HCT116 (cell line): ENCODE measurements around the gene PHF21B. TPM values are rescaled to one million over a fixed set of nuclear protein-coding genes. Genes with fewer than 3 reads are reported as not detected.

Experiments
- ATAC-seq: fragments of 200-7000 bp; cut with Tn5 transposase; 2 replicates; pipeline ENCODE4 v1.9.1; 2020; ENCODE audit warnings: mild to moderate bottlenecking, moderate library complexity
- BruUV-seq: library from RNA; stranded (reverse); fragments of 400-500 nt; replicated peaks from 2 replicates; lab custom pipeline; 2021; lab: Mats Ljungman, UMichigan
- CTCF ChIA-PET: fragments of 300-600 bp; sonication (Branson Sonifier 250); formaldehyde crosslinking; loops from one replicate; lab custom pipeline; 2021; ENCODE audit warnings: antibody characterized with exemption; lab: Charles Lee
- POLR2A ChIA-PET: fragments of 300-600, 350-600 bp; sonication (Branson Sonifier 250); formaldehyde crosslinking; loops from one replicate; lab custom pipeline; 2021; ENCODE audit warnings: antibody characterized with exemption; lab: Charles Lee
- RAD21 ChIA-PET, 2 experiments: fragments of 300-600 bp; sonication (Branson Sonifier 250); formaldehyde crosslinking; loops; one replicate each; lab custom pipeline; 2023; ENCODE audit warnings: low total read pairs in 2 of 2; ENCODE audit not compliant: uncharacterized antibody in 2 of 2, unreplicated experiment in 2 of 2, low non-redundant PET in 1 of 2; lab: Charles Lee
- DNase-seq: peaks from one replicate; pipeline ENCODE4 v3.0.0-alpha.2; 2010; ENCODE audit warnings: low read depth, low spot score
- H2AFZ ChIP-seq: fragments of 200-600 bp; shearing (Covaris generic), sonication (generic); 2 replicates; pipeline ENCODE4 v1.6.1; 2017; ENCODE audit warnings: low read depth, mixed run types, mixed read lengths, antibody characterized with exemption, low read length; ENCODE audit not compliant: poor library complexity, severe bottlenecking
- H3K27ac ChIP-seq: 2 replicates; pipeline ENCODE4 v1.5.1; 2012; ENCODE audit warnings: low read depth, low read length
- H3K27me3 ChIP-seq: fragments of 200-600 bp; sonication (generic); 2 replicates; pipeline ENCODE4 v1.6.1; 2016; ENCODE audit warnings: mixed run types, low read length, mixed read lengths; ENCODE audit not compliant: insufficient read depth
- H3K36me3 ChIP-seq, 2 experiments: fragments of 200-500 bp in 1 of 2; fragments of 200-600 bp in 1 of 2; sonication (Bioruptor generic) in 1 of 2; sonication (generic) in 1 of 2; 2 replicates each; pipeline versions ENCODE4 v1.5.1 to v1.6.1; 2014 to 2016; ENCODE audit warnings: low read length in 2 of 2, inconsistent platforms in 1 of 2, mixed read lengths in 1 of 2, mixed run types in 1 of 2; ENCODE audit not compliant: insufficient read depth in 2 of 2, control insufficient read depth in 1 of 2
- H3K4me1 ChIP-seq, 2 experiments: fragments of 200-600 bp in 1 of 2; sonication (generic) in 1 of 2; 2 replicates each; pipeline versions ENCODE4 v1.5.1 to v1.6.1; 2012 to 2017; ENCODE audit warnings: low read length in 2 of 2, inconsistent platforms in 1 of 2, mild to moderate bottlenecking in 1 of 2, mixed read lengths in 1 of 2, mixed run types in 1 of 2, moderate library complexity in 1 of 2; ENCODE audit not compliant: insufficient read depth in 2 of 2, control insufficient read depth in 1 of 2
- H3K4me2 ChIP-seq: fragments of 200-600 bp; sonication (generic); 2 replicates; pipeline ENCODE4 v1.6.1; 2017; ENCODE audit warnings: mixed run types, low read length, mixed read lengths
- H3K4me3 ChIP-seq, 2 experiments: fragments of 200-600 bp in 1 of 2; sonication (generic) in 1 of 2; replicated peaks in 1 of 2; 2 replicates each; pipeline ENCODE4 v1.5.1; 2011 to 2016; ENCODE audit warnings: low read length in 2 of 2, control low read depth in 1 of 2, low read depth in 1 of 2, mild to moderate bottlenecking in 1 of 2, mixed read lengths in 1 of 2, mixed run types in 1 of 2
- H3K79me2 ChIP-seq: fragments of 200-600 bp; sonication (generic); 2 replicates; pipeline ENCODE4 v1.6.1; 2017; ENCODE audit warnings: mild to moderate bottlenecking, mixed run types, low read length, moderate library complexity, mixed read lengths; ENCODE audit not compliant: insufficient read depth
- H3K9ac ChIP-seq: fragments of 200-600 bp; sonication (generic); 2 replicates; pipeline ENCODE4 v1.6.1; 2016; ENCODE audit warnings: low read length, mixed read lengths
- H3K9me2 ChIP-seq: fragments of 200-600 bp; sonication (generic), shearing (Covaris generic); 2 replicates; pipeline ENCODE4 v1.6.1; 2017; ENCODE audit warnings: mixed run types, mild to moderate bottlenecking, moderate library complexity; ENCODE audit not compliant: insufficient read depth
- H3K9me3 ChIP-seq, 2 experiments: fragments of 200-500 bp in 1 of 2; fragments of 200-600 bp in 1 of 2; sonication (Bioruptor generic) in 1 of 2; sonication (generic) in 1 of 2; 2 replicates each; pipeline ENCODE4 v1.6.1; 2014 to 2017; ENCODE audit warnings: low read length in 2 of 2, mixed read lengths in 2 of 2, inconsistent platforms in 1 of 2, low read depth in 1 of 2, mild to moderate bottlenecking in 1 of 2, mixed run types in 1 of 2, moderate library complexity in 1 of 2; ENCODE audit not compliant: control insufficient read depth in 1 of 2, insufficient read depth in 1 of 2
- H4K20me1 ChIP-seq: fragments of 200-600 bp; sonication (generic), shearing (Covaris generic); 2 replicates; pipeline ENCODE4 v1.6.1; 2017; ENCODE audit warnings: mixed run types, mild to moderate bottlenecking, moderate library complexity; ENCODE audit not compliant: insufficient read depth
- EGR1 ChIP-seq: IDR thresholded peaks from 2 replicates; pipeline ENCODE4 v1.6.1; 2012; ENCODE audit warnings: low read depth
- ELF1 ChIP-seq: IDR thresholded peaks from 2 replicates; pipeline ENCODE4 v1.6.1; 2012; ENCODE audit warnings: low read depth, borderline replicate concordance
- EZH2 ChIP-seq: fragments of 200-600 bp; sonication (generic); IDR thresholded peaks from 2 replicates; pipeline ENCODE4 v1.6.1; 2017; ENCODE audit warnings: antibody characterized with exemption, mixed run types
- EZH2phosphoT487 ChIP-seq: fragments of 200-600 bp; IDR thresholded peaks from 2 replicates; pipeline ENCODE4 v1.6.1; 2018; ENCODE audit warnings: antibody characterized with exemption, borderline replicate concordance
- FOSL1 ChIP-seq: IDR thresholded peaks from 2 replicates; pipeline ENCODE4 v1.6.1; 2012; ENCODE audit warnings: low read depth
- JUND ChIP-seq: IDR thresholded peaks from 2 replicates; pipeline ENCODE4 v1.6.1; 2012
- POLR2A ChIP-seq: IDR thresholded peaks from 2 replicates; pipeline ENCODE4 v1.7.0; 2011; ENCODE audit warnings: borderline replicate concordance; ENCODE audit not compliant: insufficient read depth, insufficient read length; ENCODE audit errors: extremely low read depth
- REST ChIP-seq: IDR thresholded peaks from 2 replicates; pipeline ENCODE4 v1.6.1; 2012; ENCODE audit warnings: low read depth
- SRF ChIP-seq: IDR thresholded peaks from 2 replicates; pipeline ENCODE4 v1.6.1; 2012; ENCODE audit warnings: low read depth
- TCF7L2 ChIP-seq: IDR thresholded peaks from 2 replicates; pipeline ENCODE4 v1.7.0; 2011; ENCODE audit warnings: borderline replicate concordance, inconsistent platforms; ENCODE audit not compliant: insufficient read depth, insufficient read length; ENCODE audit errors: extremely low read depth
- intact Hi-C: fragments of 100-400 bp; cut with micrococcal nuclease; formaldehyde crosslinking; loops from 2 replicates; pipeline ENCODE4 v1.10.0; 2022
- total RNA-seq: library from RNA; stranded (reverse); gene quantifications from one replicate; pipeline ENCODE4 v1.2.1, GENCODE V29; 2021; ENCODE audit not compliant: unreplicated experiment
- TF ChIP-seq, protein P1 (sequence below), 3 experiments: fragments of 200-600 bp in 1 of 3; sonication (generic) in 1 of 3; IDR thresholded peaks in 2 of 3; conservative IDR thresholded peaks in 1 of 3; 2 replicates each; pipeline ENCODE4 v1.5.1; 2012 to 2017; ENCODE audit warnings: low read depth in 2 of 3, low read length in 2 of 3, antibody characterized with exemption in 1 of 3, borderline replicate concordance in 1 of 3, control low read depth in 1 of 3, mild to moderate bottlenecking in 1 of 3, mixed read lengths in 1 of 3, mixed run types in 1 of 3, moderate library complexity in 1 of 3; ENCODE audit not compliant: insufficient read depth in 1 of 3

PHF21B gene
- total RNA-seq, 1 experiment from 2014 or later: not detected

DNA sequence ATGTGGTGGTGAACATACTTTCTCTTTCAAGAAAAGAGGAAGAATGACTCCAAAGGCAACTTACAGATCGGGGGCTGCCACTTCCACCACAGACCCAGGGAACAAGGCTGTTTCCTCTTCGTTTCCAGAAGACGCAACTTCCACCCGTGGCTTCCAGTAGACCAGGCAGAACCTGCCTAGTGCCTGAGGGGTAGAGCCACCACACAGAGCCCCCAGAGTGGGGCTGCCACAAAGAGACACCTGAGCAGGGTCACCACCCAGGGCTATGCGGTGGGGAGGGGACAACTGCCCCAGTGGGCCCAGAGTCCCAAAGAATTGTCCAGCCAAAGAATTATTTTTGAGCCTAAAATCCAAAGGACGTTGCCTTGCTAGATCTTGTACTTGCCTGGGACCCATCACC lies 16.7 kb upstream of the PHF21B start:
- H2AFZ ChIP-seq: no peak overlapping the region
- ATAC-seq (no peak), DNase-seq (no peak)
- H3K27me3 ChIP-seq: peaks cover 27% of the 10 kb centered on the region
- H4K20me1 ChIP-seq: no peaks in the 10 kb centered on the region
- ChIA-PET POLR2A (no interaction called here), RAD21 (no interaction called here), CTCF (no interaction called here)
- no peak overlapping the region for H3K4me2 ChIP-seq
- H3K9me3 ChIP-seq: no peaks in the 10 kb centered on the region
- no TSS peak for BruUV-seq
- intact Hi-C loops: no loop called here
- no peak overlapping the region for H3K9ac ChIP-seq
- no peaks in the 10 kb centered on the region for H3K36me3 ChIP-seq
- no peaks in the 10 kb centered on the region for H3K79me2 ChIP-seq
- no peak overlapping the region for H3K4me3 ChIP-seq
- H3K27ac ChIP-seq: no peak overlapping the region
- no peaks in the 10 kb centered on the region for H3K4me1 ChIP-seq
- no peaks in the 10 kb centered on the region for H3K9me2 ChIP-seq
- TF ChIP-seq JUND (no peak), EGR1 (no peak), SRF (no peak), FOSL1 (no peak), POLR2A (no peak), EZH2 (no peak)

DNA sequence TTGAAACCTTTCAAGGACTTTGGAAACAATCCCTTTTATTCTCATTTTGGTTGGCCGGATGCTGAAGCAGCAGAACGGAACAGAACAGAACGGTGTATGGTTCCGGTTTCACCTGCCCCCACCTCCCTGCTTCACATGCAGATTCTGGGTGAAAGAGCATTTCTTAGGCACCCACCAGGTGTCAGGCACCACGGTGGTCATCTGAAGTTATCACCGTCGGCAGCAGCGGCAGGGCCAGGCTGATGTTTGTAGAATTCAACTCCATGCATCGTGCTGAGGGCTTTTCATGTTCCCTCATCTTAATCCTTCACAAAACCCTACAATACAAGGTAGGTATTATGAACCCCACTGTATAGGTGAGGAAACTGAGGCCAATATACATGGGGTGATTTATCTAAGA lies 13.6 kb upstream of the PHF21B start:
- BruUV-seq: no TSS peak

More for the DNA sequence above, 13.6 kb upstream of the PHF21B start:
- Histone ChIP-seq H3K9me3 (no peaks in the 10 kb centered on the region), H3K79me2 (no peaks in the 10 kb centered on the region), H3K27me3 (0 out of 2 replicates have a peak, but pooled peaks cover 4% of the 10 kb centered on the region), H3K4me1 (no peaks in the 10 kb centered on the region), H3K27ac (no peak overlapping the region), H2AFZ (no peak overlapping the region), H3K4me2 (no peak overlapping the region), H3K9me2 (no peaks in the 10 kb centered on the region), H3K9ac (no peak overlapping the region), H3K36me3 (no peaks in the 10 kb centered on the region), H3K4me3 (no peak overlapping the region), H4K20me1 (no peaks in the 10 kb centered on the region)
- ATAC-seq: no peak
- TF ChIP-seq EZH2phosphoT487 (no peak), TCF7L2 (no peak), POLR2A (no peak), REST (no peak), ELF1 (no peak), EGR1 (no peak), FOSL1 (no peak)
- TF ChIP-seq, protein P1, sequence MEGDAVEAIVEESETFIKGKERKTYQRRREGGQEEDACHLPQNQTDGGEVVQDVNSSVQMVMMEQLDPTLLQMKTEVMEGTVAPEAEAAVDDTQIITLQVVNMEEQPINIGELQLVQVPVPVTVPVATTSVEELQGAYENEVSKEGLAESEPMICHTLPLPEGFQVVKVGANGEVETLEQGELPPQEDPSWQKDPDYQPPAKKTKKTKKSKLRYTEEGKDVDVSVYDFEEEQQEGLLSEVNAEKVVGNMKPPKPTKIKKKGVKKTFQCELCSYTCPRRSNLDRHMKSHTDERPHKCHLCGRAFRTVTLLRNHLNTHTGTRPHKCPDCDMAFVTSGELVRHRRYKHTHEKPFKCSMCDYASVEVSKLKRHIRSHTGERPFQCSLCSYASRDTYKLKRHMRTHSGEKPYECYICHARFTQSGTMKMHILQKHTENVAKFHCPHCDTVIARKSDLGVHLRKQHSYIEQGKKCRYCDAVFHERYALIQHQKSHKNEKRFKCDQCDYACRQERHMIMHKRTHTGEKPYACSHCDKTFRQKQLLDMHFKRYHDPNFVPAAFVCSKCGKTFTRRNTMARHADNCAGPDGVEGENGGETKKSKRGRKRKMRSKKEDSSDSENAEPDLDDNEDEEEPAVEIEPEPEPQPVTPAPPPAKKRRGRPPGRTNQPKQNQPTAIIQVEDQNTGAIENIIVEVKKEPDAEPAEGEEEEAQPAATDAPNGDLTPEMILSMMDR (IDR thresholded peaks at IDR 0.05 in 2 of 3, conservative IDR thresholded peaks at IDR 0.05 in 1 of 3; ENCODE audit: borderline replicate concordance in 1 of 3, insufficient read depth in 1 of 3, low read depth in 2 of 3, low read length in 2 of 3): no peak
- CTCF ChIA-PET: no interaction called here
- POLR2A ChIA-PET: no interaction called here
- intact Hi-C loops: no loop called here
- no peak for DNase-seq
- RAD21 ChIA-PET: no interaction called here
